Measurements from ENCODE around the gene XPOT.

The XPOT gene

GRCh38 chr12:64419696-64420095 lies 15.5 kb downstream of the XPOT start:
- no peak for DNase-seq

- no peak for DNase-seq
These were observed 23.8 kb downstream of the XPOT start for GRCh38 chr12:64427988-64428387.

GRCh38 chr12:64428956-64429355 lies 24.8 kb downstream of the XPOT start:
- DNase-seq = no peak

- DNase-seq = no peak
These were observed 26.7 kb downstream of the XPOT start for GRCh38 chr12:64430886-64431285.

- no peak for DNase-seq
These were observed 27.6 kb downstream of the XPOT start for GRCh38 chr12:64431791-64432190.

- no peak for DNase-seq
These were observed 29.7 kb downstream of the XPOT start for GRCh38 chr12:64433915-64434314.

- DNase-seq = no peak
These were observed 35.9 kb downstream of the XPOT start for GRCh38 chr12:64440100-64440499.

- no peak for DNase-seq
These were observed 41.3 kb downstream of the XPOT start for GRCh38 chr12:64445490-64445889.

- no peak for DNase-seq
These were observed 42.1 kb downstream of the XPOT start for GRCh38 chr12:64446295-64446694.

GRCh38 chr12:64450057-64450640 lies 46.0 kb downstream of the XPOT start:
- DNase-seq = no peak

- no peak for DNase-seq
These were observed 46.7 kb downstream of the XPOT start for GRCh38 chr12:64450711-64451486.

- DNase-seq = peak; percentile 59
These were observed 47.7 kb downstream of the XPOT start, which contains the start of gene TBK1 for GRCh38 chr12:64451687-64452558. TSS of gene TBK1 (plus strand) at chr12:64452120. CDS start at chr12:64455871, 3,751 bp downstream.

GRCh38 chr12:64452559-64453329 lies 48.6 kb downstream of the XPOT start:
- no peak for DNase-seq

- DNase-seq = no peak
These were observed 51.3 kb downstream of the XPOT start for GRCh38 chr12:64455506-64455905.

- DNase-seq = no peak
These were observed 51.9 kb downstream of the XPOT start for GRCh38 chr12:64456119-64456518.

- DNase-seq = no peak
These were observed 52.8 kb downstream of the XPOT start for GRCh38 chr12:64457032-64457431.

GRCh38 chr12:64457466-64457865 lies 53.3 kb downstream of the XPOT start:
- no peak for DNase-seq

- no peak for DNase-seq
These were observed 53.7 kb downstream of the XPOT start for GRCh38 chr12:64457923-64458322.

- DNase-seq = no peak
These were observed 55.3 kb downstream of the XPOT start for GRCh38 chr12:64459394-64459891.

GRCh38 chr12:64461634-64462414 lies 57.6 kb downstream of the XPOT start:
- no peak for DNase-seq

- DNase-seq = no peak
These were observed 62.0 kb downstream of the XPOT start for GRCh38 chr12:64466178-64466577.

GRCh38 chr12:64468966-64469365 lies 64.8 kb downstream of the XPOT start:
- DNase-seq = no peak
